GM12864 (cell line): ENCODE data around the gene PRKAA1.
"Not testable (repeated sequence)": the region's sequence is repeated elsewhere in the genome, so short reads cannot be mapped to it uniquely, and the experiment has no call there.

Experiments used
- DNase-seq: peaks from one replicate; pipeline ENCODE4 v3.0.0-alpha.2; 2011; ENCODE audit warnings: low read depth
- H3K4me3 ChIP-seq: 2 replicates; pipeline ENCODE4 v1.5.1; 2011; ENCODE audit warnings: mild to moderate bottlenecking, low read depth, low read length, control low read depth
- CTCF ChIP-seq: IDR thresholded peaks from 2 replicates; pipeline ENCODE4 v1.5.1; 2011; ENCODE audit warnings: low read depth, mild to moderate bottlenecking, moderate library complexity, low read length, control low read depth, inconsistent platforms; ENCODE audit errors: missing control alignments

Gene PRKAA1

DNA sequence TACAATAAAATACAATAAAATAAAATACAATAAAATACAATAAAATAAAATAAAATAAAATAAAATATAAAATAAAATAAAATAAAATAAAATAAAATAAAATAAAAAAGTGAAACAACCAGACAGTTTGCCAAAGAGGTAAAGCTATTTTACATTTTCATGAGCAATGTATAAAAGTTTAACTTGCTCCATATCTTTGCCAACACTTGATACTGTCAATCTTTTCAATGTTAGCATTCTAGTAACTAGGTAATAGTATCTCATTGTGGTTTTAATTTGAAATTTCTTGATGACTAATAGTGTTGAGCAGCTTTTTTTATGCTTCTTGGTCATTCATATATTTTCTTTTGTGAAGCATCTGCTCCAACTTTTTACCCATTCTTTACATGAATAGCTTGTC lies 59.7 kb downstream of the PRKAA1 start:
- DNase-seq = no peak
- H3K4me3 ChIP-seq = no peak overlapping the region
- TF ChIP-seq CTCF = no peak

GRCh38 chr5:40736103-40736875 lies 61.9 kb downstream of the PRKAA1 start:
- no peak for DNase-seq
- peak; percentile 51 for TF ChIP-seq CTCF
- H3K4me3 ChIP-seq = no peak overlapping the region

GRCh38 chr5:40735609-40736008 lies 62.6 kb downstream of the PRKAA1 start:
- no peak for DNase-seq
- H3K4me3 ChIP-seq = no peak overlapping the region
- TF ChIP-seq CTCF = no peak

- no peak for DNase-seq
- TF ChIP-seq CTCF = no peak
- no peak overlapping the region for H3K4me3 ChIP-seq
Observed at GRCh38 chr5:40734986-40735385, 63.2 kb downstream of the PRKAA1 start.

GRCh38 chr5:40733879-40734563 lies 64.2 kb downstream of the PRKAA1 start:
- no peak for TF ChIP-seq CTCF
- no peak overlapping the region for H3K4me3 ChIP-seq
- no peak for DNase-seq

GRCh38 chr5:40733434-40733833 lies 64.7 kb downstream of the PRKAA1 start:
- no peak for TF ChIP-seq CTCF
- H3K4me3 ChIP-seq = no peak overlapping the region
- DNase-seq = no peak

- DNase-seq, H3K4me3 ChIP-seq: not testable (repeated sequence)
Observed at GRCh38 chr5:40722497-40722911, 75.7 kb downstream of the PRKAA1 start.
